ENCODE results near the gene KCNIP1. TPM values are rescaled to one million over a fixed set of nuclear protein-coding genes. Genes with fewer than 3 reads are reported as not detected.

The KCNIP1 gene
- polyA plus RNA-seq, 1 donor from 2014 or later = 13.8 TPM

GRCh38 chr5:170541146-170541769 is 37.4 kb downstream of the KCNIP1 start:
- H4K20me1 ChIP-seq (ENCODE audit: insufficient read depth) = no peaks in the 10 kb centered on the region
- H3K9me3 ChIP-seq (ENCODE audit: low read length) = no peaks in the 10 kb centered on the region
- TF ChIP-seq EZH2 (IDR thresholded peaks at IDR 0.05; ENCODE audit: borderline replicate concordance, insufficient read depth, low read length, poor library complexity, severe bottlenecking) = no peak
- TF ChIP-seq POLR2AphosphoS5 (IDR thresholded peaks at IDR 0.05) = no peak
- TF ChIP-seq RAD21 (conservative IDR thresholded peaks at IDR 0.05) = no peak
- TF ChIP-seq TAF1 (IDR thresholded peaks at IDR 0.05; ENCODE audit: low read depth) = no peak
- TF ChIP-seq, protein P1, sequence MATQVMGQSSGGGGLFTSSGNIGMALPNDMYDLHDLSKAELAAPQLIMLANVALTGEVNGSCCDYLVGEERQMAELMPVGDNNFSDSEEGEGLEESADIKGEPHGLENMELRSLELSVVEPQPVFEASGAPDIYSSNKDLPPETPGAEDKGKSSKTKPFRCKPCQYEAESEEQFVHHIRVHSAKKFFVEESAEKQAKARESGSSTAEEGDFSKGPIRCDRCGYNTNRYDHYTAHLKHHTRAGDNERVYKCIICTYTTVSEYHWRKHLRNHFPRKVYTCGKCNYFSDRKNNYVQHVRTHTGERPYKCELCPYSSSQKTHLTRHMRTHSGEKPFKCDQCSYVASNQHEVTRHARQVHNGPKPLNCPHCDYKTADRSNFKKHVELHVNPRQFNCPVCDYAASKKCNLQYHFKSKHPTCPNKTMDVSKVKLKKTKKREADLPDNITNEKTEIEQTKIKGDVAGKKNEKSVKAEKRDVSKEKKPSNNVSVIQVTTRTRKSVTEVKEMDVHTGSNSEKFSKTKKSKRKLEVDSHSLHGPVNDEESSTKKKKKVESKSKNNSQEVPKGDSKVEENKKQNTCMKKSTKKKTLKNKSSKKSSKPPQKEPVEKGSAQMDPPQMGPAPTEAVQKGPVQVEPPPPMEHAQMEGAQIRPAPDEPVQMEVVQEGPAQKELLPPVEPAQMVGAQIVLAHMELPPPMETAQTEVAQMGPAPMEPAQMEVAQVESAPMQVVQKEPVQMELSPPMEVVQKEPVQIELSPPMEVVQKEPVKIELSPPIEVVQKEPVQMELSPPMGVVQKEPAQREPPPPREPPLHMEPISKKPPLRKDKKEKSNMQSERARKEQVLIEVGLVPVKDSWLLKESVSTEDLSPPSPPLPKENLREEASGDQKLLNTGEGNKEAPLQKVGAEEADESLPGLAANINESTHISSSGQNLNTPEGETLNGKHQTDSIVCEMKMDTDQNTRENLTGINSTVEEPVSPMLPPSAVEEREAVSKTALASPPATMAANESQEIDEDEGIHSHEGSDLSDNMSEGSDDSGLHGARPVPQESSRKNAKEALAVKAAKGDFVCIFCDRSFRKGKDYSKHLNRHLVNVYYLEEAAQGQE (IDR thresholded peaks at IDR 0.05; ENCODE audit: borderline replicate concordance) = no peak
- no peak for TF ChIP-seq EP300 (conservative IDR thresholded peaks at IDR 0.05; ENCODE audit: poor library complexity, severe bottlenecking)
- no peak for TF ChIP-seq SMC3 (conservative IDR thresholded peaks at IDR 0.05; ENCODE audit: poor library complexity)
- no peak for TF ChIP-seq CTCF (IDR thresholded peaks at IDR 0.05; ENCODE audit: poor library complexity, severe bottlenecking)
- TF ChIP-seq MXI1 (conservative IDR thresholded peaks at IDR 0.05; ENCODE audit: poor library complexity, severe bottlenecking) = no peak
- no peak overlapping the region for H3K9ac ChIP-seq (ENCODE audit: low read length)
- no peaks in the 10 kb centered on the region for H3K9me2 ChIP-seq (ENCODE audit: insufficient read depth, low read length)
- H3F3A ChIP-seq (ENCODE audit: insufficient read depth, low read length, poor library complexity, severe bottlenecking) = no peaks in the 10 kb centered on the region
- no peak overlapping the region for H3K27ac ChIP-seq (ENCODE audit: low read length)
- no peaks in the 10 kb centered on the region for H3K27me3 ChIP-seq (ENCODE audit: insufficient read depth, low read depth, low read length)
- H3K36me3 ChIP-seq (ENCODE audit: insufficient read depth, low read length) = no peaks in the 10 kb centered on the region
- no peaks in the 10 kb centered on the region for H3K79me2 ChIP-seq (replicated peaks; ENCODE audit: insufficient read depth, low read length)
- H3K4me2 ChIP-seq (ENCODE audit: low read length) = no peak overlapping the region
- no peak overlapping the region for H3K4me3 ChIP-seq (ENCODE audit: low read length)
- no peak overlapping the region for H2AFZ ChIP-seq (ENCODE audit: low read depth, low read length)

DNA sequence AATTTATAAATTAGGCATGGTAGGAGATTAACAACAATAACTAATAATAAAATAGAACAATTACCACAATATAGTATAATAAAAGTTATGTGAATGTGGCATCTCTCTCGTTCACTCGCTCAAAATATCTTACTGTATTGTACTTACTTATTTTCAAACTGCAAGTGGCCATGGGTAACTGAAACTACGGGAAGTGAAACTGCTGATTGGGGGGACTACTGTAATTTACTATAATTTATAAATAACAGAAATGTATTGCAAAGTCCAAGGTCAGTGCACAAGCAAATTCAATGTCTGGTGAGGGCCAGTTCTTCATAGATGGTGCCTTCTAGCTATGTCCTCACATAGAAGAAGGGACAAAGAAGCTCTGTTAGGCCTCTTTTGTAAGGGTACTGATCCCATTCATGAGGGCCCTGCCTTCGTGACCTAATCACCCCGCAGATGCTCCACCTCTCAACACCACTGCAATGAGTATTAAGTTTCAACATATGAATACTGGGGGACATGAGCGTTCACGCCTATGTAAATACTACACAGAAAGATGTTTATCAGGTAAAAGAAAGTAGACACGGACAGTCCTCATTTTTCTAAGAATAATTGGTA is 39.0 kb downstream of the KCNIP1 start:
- Histone ChIP-seq H3K9me3 (ENCODE audit: low read length) (no peaks in the 10 kb centered on the region), H3K9me2 (ENCODE audit: insufficient read depth, low read length) (no peaks in the 10 kb centered on the region), H3K79me2 (replicated peaks; ENCODE audit: insufficient read depth, low read length) (no peaks in the 10 kb centered on the region), H3K27me3 (ENCODE audit: insufficient read depth, low read depth, low read length) (no peaks in the 10 kb centered on the region), H3K9ac (ENCODE audit: low read length) (no peak overlapping the region), H3K4me3 (ENCODE audit: low read length) (no peak overlapping the region), H3K36me3 (ENCODE audit: insufficient read depth, low read length) (no peaks in the 10 kb centered on the region), H3F3A (ENCODE audit: insufficient read depth, low read length, poor library complexity, severe bottlenecking) (no peaks in the 10 kb centered on the region), H3K4me2 (ENCODE audit: low read length) (no peak overlapping the region), H4K20me1 (ENCODE audit: insufficient read depth) (no peaks in the 10 kb centered on the region), H2AFZ (ENCODE audit: low read depth, low read length) (no peak overlapping the region), H3K27ac (ENCODE audit: low read length) (no peak overlapping the region)
- TF ChIP-seq EZH2 (IDR thresholded peaks at IDR 0.05; ENCODE audit: borderline replicate concordance, insufficient read depth, low read length, poor library complexity, severe bottlenecking) (no peak), EP300 (conservative IDR thresholded peaks at IDR 0.05; ENCODE audit: poor library complexity, severe bottlenecking) (no peak), RAD21 (conservative IDR thresholded peaks at IDR 0.05) (no peak), POLR2AphosphoS5 (IDR thresholded peaks at IDR 0.05) (no peak), CTCF (IDR thresholded peaks at IDR 0.05; ENCODE audit: poor library complexity, severe bottlenecking) (no peak), TAF1 (IDR thresholded peaks at IDR 0.05; ENCODE audit: low read depth) (no peak), SMC3 (conservative IDR thresholded peaks at IDR 0.05; ENCODE audit: poor library complexity) (no peak), MXI1 (conservative IDR thresholded peaks at IDR 0.05; ENCODE audit: poor library complexity, severe bottlenecking) (no peak)
- TF ChIP-seq, protein P1 (IDR thresholded peaks at IDR 0.05; ENCODE audit: borderline replicate concordance) = no peak
